Suppressor macrophage (primary cell): ENCODE data around the gene CPNE4.

Experiments used
- DNase-seq, 4 experiments: peaks; one replicate each; pipeline ENCODE4 v3.0.0-alpha.2; 2020 to 2022

The CPNE4 gene

GRCh38 chr3:131730581-131730980 is 304.2 kb downstream of the CPNE4 start:
- no peak for DNase-seq

- DNase-seq, result no peak
These were observed 305.2 kb downstream of the CPNE4 start for GRCh38 chr3:131729643-131730017.

GRCh38 chr3:131728898-131729642 is 305.7 kb downstream of the CPNE4 start:
- no peak for DNase-seq

- no peak for DNase-seq
These were observed 309.4 kb downstream of the CPNE4 start for GRCh38 chr3:131725414-131725813.

GRCh38 chr3:131723343-131723742 is 311.5 kb downstream of the CPNE4 start:
- no peak for DNase-seq

GRCh38 chr3:131717493-131717892 is 317.3 kb downstream of the CPNE4 start:
- DNase-seq, result no peak

GRCh38 chr3:131716943-131717342 is 317.9 kb downstream of the CPNE4 start:
- no peak for DNase-seq

GRCh38 chr3:131716007-131716406 is 318.8 kb downstream of the CPNE4 start:
- peak in 1 of 4 experiments; percentile 2 for DNase-seq

GRCh38 chr3:131714585-131715220 is 320.1 kb downstream of the CPNE4 start:
- no peak for DNase-seq

- DNase-seq, result no peak
These were observed 321.2 kb downstream of the CPNE4 start for GRCh38 chr3:131713416-131714123.

GRCh38 chr3:131712662-131713061 is 322.2 kb downstream of the CPNE4 start:
- DNase-seq, result no peak

GRCh38 chr3:131711114-131711768 is 323.6 kb downstream of the CPNE4 start:
- DNase-seq, result no peak

GRCh38 chr3:131708241-131708640 is 326.6 kb downstream of the CPNE4 start:
- DNase-seq, result no peak

- no peak for DNase-seq
These were observed 329.2 kb downstream of the CPNE4 start for GRCh38 chr3:131705558-131706051.

- no peak for DNase-seq
These were observed 329.7 kb downstream of the CPNE4 start for GRCh38 chr3:131705099-131705498.

GRCh38 chr3:131704098-131704497 is 330.7 kb downstream of the CPNE4 start:
- DNase-seq, result no peak

- DNase-seq, result no peak
These were observed 332.7 kb downstream of the CPNE4 start for GRCh38 chr3:131702146-131702545.

GRCh38 chr3:131701153-131701770 is 333.6 kb downstream of the CPNE4 start:
- no peak for DNase-seq

- no peak for DNase-seq
These were observed 335.8 kb downstream of the CPNE4 start for GRCh38 chr3:131699001-131699400.

- DNase-seq, result no peak
These were observed 340.4 kb downstream of the CPNE4 start for GRCh38 chr3:131694376-131694775.

- no peak for DNase-seq
These were observed 342.5 kb downstream of the CPNE4 start for GRCh38 chr3:131692356-131692755.

- DNase-seq, result no peak
These were observed 344.0 kb downstream of the CPNE4 start for GRCh38 chr3:131690800-131691199.

GRCh38 chr3:131688370-131688769 is 346.4 kb downstream of the CPNE4 start:
- DNase-seq, result no peak
